Fibroblast of pulmonary artery (primary cell): Measurements from ENCODE around the gene RUNX2.
A peak's percentile ranks its signal among the peaks of the same experiment; 100 is the strongest.

Experiments
- DNase-seq: peaks from one replicate; pipeline ENCODE4 v3.0.0-alpha.2; 2010; ENCODE audit warnings: low read depth
- H3K4me3 ChIP-seq: replicated peaks from 2 replicates; pipeline ENCODE4 v1.5.1; 2011; ENCODE audit warnings: low read depth, mild to moderate bottlenecking, control low read depth, low read length, moderate library complexity
- CTCF ChIP-seq: IDR thresholded peaks from 2 replicates; pipeline ENCODE4 v1.5.1; 2011; ENCODE audit warnings: mild to moderate bottlenecking, control low read depth, low read length, inconsistent platforms; ENCODE audit errors: missing control alignments

RUNX2 gene

GRCh38 chr6:45423111-45423823 is 95.1 kb downstream of the RUNX2 start:
- no peak for DNase-seq
- no peak for TF ChIP-seq CTCF
- peak overlapping the region; percentile 93 for H3K4me3 ChIP-seq

GRCh38 chr6:45423824-45424450 is 95.8 kb downstream of the RUNX2 start:
- no peak for TF ChIP-seq CTCF
- DNase-seq, result no peak
- peak overlapping the region; percentile 93 for H3K4me3 ChIP-seq

GRCh38 chr6:45424451-45424861 is 96.3 kb downstream of the RUNX2 start:
- DNase-seq, result no peak
- H3K4me3 ChIP-seq, result peak overlapping the region; percentile 93
- no peak for TF ChIP-seq CTCF

- H3K4me3 ChIP-seq, result no peak overlapping the region
- TF ChIP-seq CTCF, result no peak
- no peak for DNase-seq
Measured at GRCh38 chr6:45426251-45426650, 98.1 kb downstream of the RUNX2 start.

- no peak for DNase-seq
- H3K4me3 ChIP-seq, result no peak overlapping the region
- no peak for TF ChIP-seq CTCF
Measured at GRCh38 chr6:45427726-45428125, 99.6 kb downstream of the RUNX2 start.

GRCh38 chr6:45428727-45429126 is 100.6 kb downstream of the RUNX2 start:
- DNase-seq, result no peak
- H3K4me3 ChIP-seq, result no peak overlapping the region
- no peak for TF ChIP-seq CTCF
